ENCODE data around the gene KIAA1143.

DNA sequence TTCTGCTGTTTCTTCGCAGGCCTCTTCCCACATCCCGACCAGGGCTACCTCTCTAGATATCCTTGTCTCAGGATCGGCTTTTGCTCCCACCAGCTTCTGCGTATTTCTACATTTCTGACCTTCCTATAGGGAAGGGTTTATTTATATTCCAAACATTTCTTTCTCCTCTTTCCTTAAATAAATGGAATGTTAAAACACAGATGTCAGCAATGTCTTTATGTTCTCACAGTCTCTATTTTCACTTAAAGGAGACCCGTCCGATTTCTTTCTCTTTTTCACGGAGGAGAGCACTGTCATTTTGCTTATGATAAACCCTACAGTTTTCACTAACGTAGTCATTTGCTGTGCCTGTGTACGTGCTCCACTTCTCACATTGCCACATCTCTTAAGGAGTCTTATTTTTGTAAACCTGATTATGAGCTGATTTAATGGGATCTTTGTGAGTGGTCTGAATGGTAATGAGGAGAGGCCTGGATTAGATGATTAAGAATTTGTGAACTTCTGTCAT, 805 bp upstream of the KIAA1143 start:
- TF ChIP-seq POLR2A (IDR thresholded peaks at IDR 0.05): no peak
- TF ChIP-seq, protein P1, sequence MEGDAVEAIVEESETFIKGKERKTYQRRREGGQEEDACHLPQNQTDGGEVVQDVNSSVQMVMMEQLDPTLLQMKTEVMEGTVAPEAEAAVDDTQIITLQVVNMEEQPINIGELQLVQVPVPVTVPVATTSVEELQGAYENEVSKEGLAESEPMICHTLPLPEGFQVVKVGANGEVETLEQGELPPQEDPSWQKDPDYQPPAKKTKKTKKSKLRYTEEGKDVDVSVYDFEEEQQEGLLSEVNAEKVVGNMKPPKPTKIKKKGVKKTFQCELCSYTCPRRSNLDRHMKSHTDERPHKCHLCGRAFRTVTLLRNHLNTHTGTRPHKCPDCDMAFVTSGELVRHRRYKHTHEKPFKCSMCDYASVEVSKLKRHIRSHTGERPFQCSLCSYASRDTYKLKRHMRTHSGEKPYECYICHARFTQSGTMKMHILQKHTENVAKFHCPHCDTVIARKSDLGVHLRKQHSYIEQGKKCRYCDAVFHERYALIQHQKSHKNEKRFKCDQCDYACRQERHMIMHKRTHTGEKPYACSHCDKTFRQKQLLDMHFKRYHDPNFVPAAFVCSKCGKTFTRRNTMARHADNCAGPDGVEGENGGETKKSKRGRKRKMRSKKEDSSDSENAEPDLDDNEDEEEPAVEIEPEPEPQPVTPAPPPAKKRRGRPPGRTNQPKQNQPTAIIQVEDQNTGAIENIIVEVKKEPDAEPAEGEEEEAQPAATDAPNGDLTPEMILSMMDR (IDR thresholded peaks at IDR 0.05): no peak
